GM19023 (cell line): Measurements from ENCODE around the gene TSPAN2.
"Not testable (repeated sequence)": the region's sequence is repeated elsewhere in the genome, so short reads cannot be mapped to it uniquely, and the experiment has no call there.

Source experiments
- ATAC-seq: cut with Tn5 transposase; IDR thresholded peaks from one replicate; pipeline ENCODE4 v1.9.1; 2021; ENCODE audit warnings: mild to moderate bottlenecking, moderate library complexity; ENCODE audit not compliant: unreplicated experiment

The TSPAN2 gene

GRCh38 chr1:115041654-115042053 is 47.6 kb downstream of the TSPAN2 start:
- ATAC-seq, result no peak

GRCh38 chr1:115040501-115040900 is 48.8 kb downstream of the TSPAN2 start:
- ATAC-seq, result no peak

GRCh38 chr1:115036814-115037507 is 52.3 kb downstream of the TSPAN2 start:
- no peak for ATAC-seq

- no peak for ATAC-seq
Measured at GRCh38 chr1:115035652-115036051, 53.7 kb downstream of the TSPAN2 start.

- no peak for ATAC-seq
Measured at GRCh38 chr1:115031595-115031994, 57.7 kb downstream of the TSPAN2 start.

- ATAC-seq, result no peak
Measured at GRCh38 chr1:115029526-115029925, 59.8 kb downstream of the TSPAN2 start, which contains the start of gene TSHB. Gene TSHB, plus strand, starts transcription at chr1:115029826. Its CDS starts 3,537 bp downstream, at chr1:115033363.

- no peak for ATAC-seq
Measured at GRCh38 chr1:115023593-115023992, 65.7 kb downstream of the TSPAN2 start.

- no peak for ATAC-seq
Measured at GRCh38 chr1:115021145-115021544, 68.2 kb downstream of the TSPAN2 start.

- not testable (repeated sequence) for ATAC-seq
Measured at GRCh38 chr1:115019549-115019948, 69.8 kb downstream of the TSPAN2 start.

- no peak for ATAC-seq
Measured at GRCh38 chr1:115013792-115014191, 75.5 kb downstream of the TSPAN2 start.

- ATAC-seq, result no peak
Measured at GRCh38 chr1:115012434-115012833, 76.9 kb downstream of the TSPAN2 start.

- no peak for ATAC-seq
Measured at GRCh38 chr1:115012006-115012405, 77.3 kb downstream of the TSPAN2 start.

- no peak for ATAC-seq
Measured at GRCh38 chr1:115006191-115006590, 83.1 kb downstream of the TSPAN2 start.
